ENCODE results near the gene C11orf21.

GRCh38 chr11:2302306-2302895 is 683 bp upstream of the C11orf21 start:
- TF ChIP-seq TCF12 (IDR thresholded peaks at IDR 0.05; ENCODE audit: low read depth, low read length) (no peak), EZH2 (IDR thresholded peaks at IDR 0.05; ENCODE audit: low read depth, low read length, severe bottlenecking) (no peak), POLR2A (IDR thresholded peaks at IDR 0.05; ENCODE audit: control extremely low read depth in 1 of 2, low read depth in 2 of 2, low read length in 2 of 2) (no peak), RXRA (IDR thresholded peaks at IDR 0.05; ENCODE audit: insufficient read depth, low read depth, low read length) (no peak), CHD2 (IDR thresholded peaks at IDR 0.05; ENCODE audit: low read length) (no peak), PHF8 (conservative IDR thresholded peaks at IDR 0.05; ENCODE audit: low read depth, low read length) (no peak)

Measured in H1 (cell line).